Right atrium auricular region (tissue), 2 donors: Measurements from ENCODE around the gene NBEAL1. TPM values are rescaled to one million over a fixed set of nuclear protein-coding genes. Genes with fewer than 3 reads are reported as not detected.
"Not testable (repeated sequence)": the region's sequence is repeated elsewhere in the genome, so short reads cannot be mapped to it uniquely, and the experiment has no call there.

ENCODE experiments used
- DNase-seq: peaks from one replicate; pipeline ENCODE4 v3.0.0-alpha.2; 2019; ENCODE audit warnings: low spot score
- H3K27ac ChIP-seq, 2 donors: fragments of 200-600 bp; sonication (generic); 1 replicate in 1 of 2; 2 replicates in 1 of 2; pipeline ENCODE4 v1.5.1; 2016 to 2019
- H3K27me3 ChIP-seq, 2 donors: fragments of 200-600 bp; sonication (generic); one replicate each; pipeline versions ENCODE4 v1.5.1 to v1.6.0; 2017 to 2019
- H3K36me3 ChIP-seq: fragments of 200-600 bp; sonication (generic); one replicate; pipeline ENCODE4 v1.5.1; 2016
- H3K4me1 ChIP-seq, 2 donors: fragments of 200-600 bp; sonication (generic); one replicate each; pipeline versions ENCODE4 v1.5.1 to v1.6.0; 2017 to 2019
- H3K4me3 ChIP-seq, 2 donors: fragments of 200-600 bp; sonication (generic); 1 replicate in 1 of 2; 2 replicates in 1 of 2; pipeline ENCODE4 v1.5.1; 2017 to 2019; ENCODE audit warnings: mild to moderate bottlenecking in 1 of 2, moderate library complexity in 1 of 2
- H3K9me3 ChIP-seq, 2 donors: fragments of 200-600 bp; sonication (generic); one replicate each; pipeline ENCODE4 v1.5.1; 2019
- total RNA-seq, 2 donors: library from RNA; depleted of rRNA; stranded (reverse); fragments of >200 nt; gene quantifications; one replicate each; pipeline ENCODE4 v1.1.0, GENCODE V29; 2016
- TF ChIP-seq, protein P1 (sequence below), 2 donors: fragments of 200-600 bp; sonication (generic); IDR thresholded peaks; one replicate each; pipeline ENCODE4 v1.5.1; 2019; ENCODE audit warnings: antibody characterized with exemption in 2 of 2

Gene NBEAL1
- total RNA-seq, 2 donors from 2014 or later, result 11.6 to 20.1 TPM

DNA sequence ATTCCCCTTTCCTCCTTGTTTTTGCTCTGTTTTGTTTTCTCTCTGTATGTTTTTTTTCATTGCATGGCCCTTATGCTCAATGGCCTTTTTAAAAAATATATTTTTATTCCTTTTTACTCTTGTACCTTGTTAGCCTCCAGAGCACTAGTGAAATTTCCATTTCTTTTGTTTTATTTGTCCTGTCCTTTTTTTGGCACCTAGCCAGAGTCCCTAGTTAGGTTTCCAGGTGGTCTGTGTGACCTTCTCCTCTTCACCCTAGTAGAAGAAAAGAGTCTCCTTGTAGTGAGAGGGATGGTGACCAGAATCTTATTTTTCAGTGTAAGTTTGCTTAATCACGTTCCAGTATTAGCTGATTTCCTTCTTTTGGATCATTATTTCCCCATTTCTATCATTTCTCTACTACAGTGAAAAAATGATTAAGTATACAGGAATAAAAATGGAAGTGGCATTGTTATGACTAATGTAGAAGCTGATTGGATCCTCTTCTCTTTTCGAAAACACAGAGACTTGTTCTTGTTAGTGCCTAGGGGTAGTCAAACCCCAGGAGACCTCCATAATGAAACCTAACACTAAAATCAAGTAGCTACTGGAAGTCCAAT lies 65.9 kb downstream of the NBEAL1 start:
- no peak overlapping the region for H3K27ac ChIP-seq
- no peak for DNase-seq
- TF ChIP-seq, protein P1, sequence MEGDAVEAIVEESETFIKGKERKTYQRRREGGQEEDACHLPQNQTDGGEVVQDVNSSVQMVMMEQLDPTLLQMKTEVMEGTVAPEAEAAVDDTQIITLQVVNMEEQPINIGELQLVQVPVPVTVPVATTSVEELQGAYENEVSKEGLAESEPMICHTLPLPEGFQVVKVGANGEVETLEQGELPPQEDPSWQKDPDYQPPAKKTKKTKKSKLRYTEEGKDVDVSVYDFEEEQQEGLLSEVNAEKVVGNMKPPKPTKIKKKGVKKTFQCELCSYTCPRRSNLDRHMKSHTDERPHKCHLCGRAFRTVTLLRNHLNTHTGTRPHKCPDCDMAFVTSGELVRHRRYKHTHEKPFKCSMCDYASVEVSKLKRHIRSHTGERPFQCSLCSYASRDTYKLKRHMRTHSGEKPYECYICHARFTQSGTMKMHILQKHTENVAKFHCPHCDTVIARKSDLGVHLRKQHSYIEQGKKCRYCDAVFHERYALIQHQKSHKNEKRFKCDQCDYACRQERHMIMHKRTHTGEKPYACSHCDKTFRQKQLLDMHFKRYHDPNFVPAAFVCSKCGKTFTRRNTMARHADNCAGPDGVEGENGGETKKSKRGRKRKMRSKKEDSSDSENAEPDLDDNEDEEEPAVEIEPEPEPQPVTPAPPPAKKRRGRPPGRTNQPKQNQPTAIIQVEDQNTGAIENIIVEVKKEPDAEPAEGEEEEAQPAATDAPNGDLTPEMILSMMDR (IDR thresholded peaks at IDR 0.05), result no peak

DNA sequence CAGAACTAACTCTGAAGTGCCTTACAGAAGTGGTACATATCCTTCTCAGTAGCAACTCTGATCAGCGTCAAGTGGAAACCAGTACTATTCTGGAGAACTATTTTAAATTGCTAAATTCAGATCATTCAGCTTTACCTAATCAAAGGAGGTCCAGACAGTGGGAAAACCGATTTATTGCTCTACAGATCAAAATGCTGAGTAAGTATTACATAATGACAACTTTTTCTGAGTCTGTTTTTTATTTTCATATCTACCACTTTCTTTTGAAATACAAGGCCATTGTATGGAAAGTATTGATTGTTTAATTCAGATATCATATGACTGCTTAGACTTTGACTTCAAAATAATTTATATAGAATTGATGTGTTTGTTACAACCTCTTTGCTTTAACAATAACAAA lies 68.7 kb downstream of the NBEAL1 start:
- TF ChIP-seq, protein P1 (IDR thresholded peaks at IDR 0.05), result no peak

More for the DNA sequence above, 65.9 kb downstream of the NBEAL1 start:
- peaks cover 0 to 3% of the 10 kb centered on the region in 2 donors for H3K4me1 ChIP-seq
- H3K36me3 ChIP-seq, result peaks cover 15% of the 10 kb centered on the region
- H3K4me3 ChIP-seq, result no peak overlapping the region
- H3K27me3 ChIP-seq, result no peaks in the 10 kb centered on the region
- H3K9me3 ChIP-seq, result no peaks in the 10 kb centered on the region

DNA sequence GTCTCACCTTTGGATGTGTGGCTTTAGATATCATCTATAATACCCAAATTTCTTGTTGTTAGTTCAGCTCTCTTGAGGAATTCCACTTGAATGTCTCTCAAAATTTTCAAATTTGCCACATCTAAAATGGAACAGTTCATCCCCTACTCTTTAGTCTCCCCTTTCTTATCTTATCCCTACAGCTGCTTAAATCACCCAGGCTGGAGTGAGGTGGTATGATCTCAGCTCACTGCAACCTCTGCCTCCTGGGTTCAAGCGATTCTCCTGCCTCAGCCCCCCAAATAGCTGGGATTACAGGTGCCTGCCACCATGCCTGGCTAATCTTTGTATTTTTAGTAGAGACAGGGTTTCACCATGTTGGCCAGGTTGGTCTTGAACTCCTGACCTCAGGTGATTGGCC lies 71.7 kb downstream of the NBEAL1 start:
- not testable (repeated sequence) for H3K9me3 ChIP-seq, DNase-seq, H3K27me3 ChIP-seq, H3K4me1 ChIP-seq, H3K4me3 ChIP-seq, H3K27ac ChIP-seq
- H3K36me3 ChIP-seq, result peaks cover 15% of the 10 kb centered on the region

More for the DNA sequence above, 68.7 kb downstream of the NBEAL1 start:
- no peak for DNase-seq
- peaks cover 16% of the 10 kb centered on the region for H3K36me3 ChIP-seq
- H3K27ac ChIP-seq, result no peak overlapping the region
- H3K27me3 ChIP-seq, result no peaks in the 10 kb centered on the region
- no peaks in the 10 kb centered on the region for H3K9me3 ChIP-seq
- H3K4me1 ChIP-seq, result peaks cover 0 to 3% of the 10 kb centered on the region in 2 donors
- no peak overlapping the region for H3K4me3 ChIP-seq

DNA sequence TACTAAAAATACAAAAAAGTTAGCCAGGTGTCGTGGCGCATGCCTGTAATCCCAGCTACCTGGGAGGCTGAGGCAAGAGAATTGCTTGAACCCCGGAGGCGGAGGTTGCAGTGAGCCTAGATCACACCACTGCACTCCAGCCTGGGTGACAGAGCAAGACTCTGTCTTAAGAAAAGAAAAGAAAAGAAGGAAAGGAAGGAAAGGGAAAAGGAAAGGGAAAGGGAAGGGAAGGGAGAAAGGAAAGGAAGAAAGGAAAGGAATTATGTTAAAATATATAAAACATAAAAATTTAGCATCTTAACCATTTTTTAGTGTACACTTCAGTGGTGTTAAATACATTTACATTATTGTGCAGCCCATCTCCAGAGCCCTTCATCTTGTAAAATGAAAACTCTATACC lies 76.0 kb downstream of the NBEAL1 start:
- not testable (repeated sequence) for H3K4me3 ChIP-seq, H3K27me3 ChIP-seq, H3K27ac ChIP-seq, H3K4me1 ChIP-seq, H3K9me3 ChIP-seq, DNase-seq, H3K36me3 ChIP-seq

DNA sequence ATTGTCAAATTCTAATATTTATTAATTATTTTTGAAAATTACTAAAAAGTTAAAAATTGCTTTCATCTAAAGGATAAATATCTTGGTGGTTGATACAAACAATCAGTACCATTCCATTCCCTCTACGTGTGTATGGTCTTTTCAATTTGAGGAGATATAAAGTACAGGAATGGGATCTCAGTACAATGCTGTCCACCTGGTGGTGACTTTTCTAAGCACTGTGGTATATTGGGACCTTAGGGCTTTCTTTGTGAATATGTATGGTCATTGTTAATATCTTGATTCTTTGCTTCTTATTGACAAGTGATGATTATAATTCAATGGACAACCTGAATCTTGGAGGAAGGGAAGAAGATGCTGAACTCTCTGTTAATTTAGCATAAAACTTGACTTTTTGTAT lies 83.1 kb downstream of the NBEAL1 start:
- Histone ChIP-seq H3K4me3 (no peak overlapping the region), H3K9me3 (no peaks in the 10 kb centered on the region), H3K27ac (no peak overlapping the region), H3K36me3 (peaks cover 39% of the 10 kb centered on the region), H3K27me3 (no peaks in the 10 kb centered on the region), H3K4me1 (no peaks in the 10 kb centered on the region)
- no peak for DNase-seq
- TF ChIP-seq, protein P1 (IDR thresholded peaks at IDR 0.05), result no peak

DNA sequence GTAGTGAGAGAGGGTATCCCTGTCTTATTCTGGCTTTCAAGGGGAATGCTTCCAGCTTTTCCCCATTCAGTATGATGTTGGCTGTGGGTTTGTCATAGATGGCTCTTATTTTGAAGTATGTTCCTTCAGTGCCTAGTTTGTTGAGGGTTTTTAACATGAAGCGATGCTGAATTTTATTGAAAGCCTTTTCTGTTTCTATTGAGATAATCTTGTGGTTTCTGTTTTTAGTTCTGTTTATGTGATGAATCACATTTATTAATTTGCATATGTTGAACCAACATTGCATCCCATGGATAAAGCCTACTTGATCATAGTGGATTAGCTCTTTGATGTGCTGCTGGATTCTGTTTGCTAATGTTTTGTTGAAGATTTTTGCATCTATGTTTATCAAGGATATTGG lies 87.7 kb downstream of the NBEAL1 start:
- H3K27ac ChIP-seq, DNase-seq, H3K27me3 ChIP-seq, H3K4me3 ChIP-seq, H3K4me1 ChIP-seq: not testable (repeated sequence)
- Histone ChIP-seq H3K36me3 (peaks cover 42% of the 10 kb centered on the region), H3K9me3 (peaks cover 0 to 15% of the 10 kb centered on the region in 2 donors)

DNA sequence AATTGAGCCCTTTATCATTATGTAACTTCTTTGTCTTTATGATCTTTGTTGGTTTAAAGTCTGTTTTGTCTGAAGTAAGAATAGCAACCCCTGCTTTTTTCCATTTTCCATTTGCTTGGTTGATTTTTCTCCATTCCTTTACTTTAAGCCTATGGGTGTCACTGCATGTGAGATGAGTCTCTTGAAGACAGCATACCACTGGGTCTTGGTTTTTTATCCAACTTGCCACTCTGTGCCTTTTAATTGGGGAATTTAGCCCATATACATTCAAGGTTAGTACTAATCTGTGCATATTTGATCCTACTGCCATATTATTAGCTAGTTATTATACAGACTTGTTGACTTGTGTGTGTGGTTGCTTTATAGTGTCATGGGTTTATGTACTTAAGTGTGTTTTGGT lies 89.6 kb downstream of the NBEAL1 start:
- H3K9me3 ChIP-seq, result peaks cover 0 to 15% of the 10 kb centered on the region in 2 donors
- H3K27me3 ChIP-seq, result no peaks in the 10 kb centered on the region
- DNase-seq, result no peak
- no peak overlapping the region for H3K4me3 ChIP-seq
- H3K36me3 ChIP-seq, result peaks cover 54% of the 10 kb centered on the region
- H3K4me1 ChIP-seq, result no peaks in the 10 kb centered on the region
- TF ChIP-seq, protein P1 (IDR thresholded peaks at IDR 0.05), result no peak
- no peak overlapping the region for H3K27ac ChIP-seq
